Stimulated activated CD4-positive, alpha-beta T cell treated with anti-CD3 and anti-CD28 coated beads, TNF-alpha, amount 100 ng/mL, for 24 hours (primary cell): Measurements from ENCODE around the gene HIVEP3.

Source experiments
- DNase-seq, 3 experiments: peaks; one replicate each; pipeline ENCODE4 v3.0.0-alpha.2; 2020; ENCODE audit warnings: low read depth in 3 of 3

Gene HIVEP3

GRCh38 chr1:41485605-41486004 lies 433.1 kb downstream of the HIVEP3 start:
- DNase-seq = no peak

- no peak for DNase-seq
Measured at GRCh38 chr1:41484402-41485241, 434.1 kb downstream of the HIVEP3 start, which contains the start of gene EDN2. Gene EDN2, minus strand, starts transcription at chr1:41484683. Its CDS starts 82 bp downstream, at chr1:41484601.

GRCh38 chr1:41483960-41484401 lies 434.7 kb downstream of the HIVEP3 start:
- no peak for DNase-seq

GRCh38 chr1:41483001-41483850 lies 435.5 kb downstream of the HIVEP3 start:
- DNase-seq = no peak

GRCh38 chr1:41482001-41482765 lies 436.5 kb downstream of the HIVEP3 start:
- no peak for DNase-seq

GRCh38 chr1:41481109-41481775 lies 437.5 kb downstream of the HIVEP3 start:
- no peak for DNase-seq

GRCh38 chr1:41480204-41481108 lies 438.3 kb downstream of the HIVEP3 start:
- no peak for DNase-seq

- no peak for DNase-seq
Measured at GRCh38 chr1:41479808-41480160, 438.9 kb downstream of the HIVEP3 start.

GRCh38 chr1:41479000-41479807 lies 439.5 kb downstream of the HIVEP3 start:
- no peak for DNase-seq

GRCh38 chr1:41478118-41478748 lies 440.5 kb downstream of the HIVEP3 start:
- no peak for DNase-seq

GRCh38 chr1:41476807-41477361 lies 441.8 kb downstream of the HIVEP3 start:
- no peak for DNase-seq

- DNase-seq = no peak
Measured at GRCh38 chr1:41475859-41476567, 442.7 kb downstream of the HIVEP3 start.

- no peak for DNase-seq
Measured at GRCh38 chr1:41475346-41475745, 443.4 kb downstream of the HIVEP3 start.

GRCh38 chr1:41474490-41475271 lies 444.0 kb downstream of the HIVEP3 start:
- DNase-seq = no peak

- no peak for DNase-seq
Measured at GRCh38 chr1:41473738-41474362, 444.9 kb downstream of the HIVEP3 start.

GRCh38 chr1:41471658-41472057 lies 447.1 kb downstream of the HIVEP3 start:
- no peak for DNase-seq

GRCh38 chr1:41469706-41470105 lies 449.0 kb downstream of the HIVEP3 start:
- no peak for DNase-seq
